ENCODE measurements around the gene AXDND1.

The AXDND1 gene

DNA sequence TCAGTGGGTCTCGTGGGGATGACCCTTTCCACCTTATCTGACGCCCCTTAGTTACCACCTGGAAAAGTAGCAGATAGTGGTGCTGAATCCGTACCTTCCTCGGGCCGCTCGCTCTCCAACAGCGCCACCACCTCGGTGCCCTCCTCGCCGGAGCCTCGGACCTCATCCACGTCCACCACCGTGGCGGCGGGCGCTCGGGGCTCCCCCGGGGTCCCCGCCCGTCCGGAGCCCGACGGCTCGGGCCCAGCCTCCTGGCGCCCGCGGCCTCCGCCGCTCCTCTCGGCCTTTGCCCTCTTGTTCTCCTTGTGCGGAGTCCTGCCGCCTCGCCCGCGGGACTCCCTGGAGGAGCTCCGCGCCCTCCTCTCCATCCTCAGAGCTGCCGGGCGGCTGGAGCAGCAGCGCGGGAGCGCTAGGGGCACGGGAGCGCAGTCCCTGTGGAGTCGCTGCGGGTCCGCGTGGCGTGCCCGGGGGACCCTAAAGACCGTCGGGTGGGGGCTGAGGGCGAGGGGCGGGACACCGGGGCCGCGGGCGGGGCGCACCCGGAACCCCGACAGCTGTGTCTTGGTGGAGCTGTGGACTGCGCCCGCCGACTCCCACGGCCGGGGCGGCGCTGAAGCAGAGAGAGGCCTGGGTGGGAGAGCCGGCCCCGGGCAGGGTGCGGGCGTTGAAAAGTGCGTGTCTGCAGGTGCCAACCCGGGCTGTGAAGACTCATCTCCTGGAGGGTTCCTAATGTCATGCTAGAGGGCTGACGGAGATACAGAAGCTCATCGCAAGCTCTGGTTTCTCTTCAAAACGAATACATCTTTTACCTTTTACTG is 209.9 kb downstream of the AXDND1 start, which contains the start of gene NPHS2:
Gene NPHS2, minus strand, starts transcription at position 452 of the 818 bp plus-strand sequence. Its CDS starts 84 bp downstream, at position 368.
- no peak for DNase-seq (ENCODE audit: low read depth in 3 of 3)

DNA sequence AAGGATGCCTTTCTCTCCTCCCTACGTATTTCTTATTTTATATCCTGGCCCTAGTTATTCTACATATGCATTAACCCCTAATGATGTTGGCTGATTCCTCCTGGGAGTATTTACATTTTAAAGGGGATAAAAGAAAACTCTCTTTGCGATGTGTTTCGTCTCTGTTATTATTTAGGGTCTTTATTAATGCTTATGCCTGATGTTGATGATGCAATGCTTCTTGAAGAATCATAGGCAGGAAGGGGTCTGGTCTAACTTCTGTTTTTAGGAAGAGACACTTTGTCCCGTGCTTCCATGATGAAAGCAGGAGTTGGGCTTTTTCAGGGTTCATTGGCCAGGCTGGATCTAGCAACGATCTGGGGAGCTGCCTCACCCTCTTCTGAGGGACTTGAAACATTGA is 210.7 kb downstream of the AXDND1 start:
- DNase-seq (ENCODE audit: low read depth in 3 of 3): no peak

DNA sequence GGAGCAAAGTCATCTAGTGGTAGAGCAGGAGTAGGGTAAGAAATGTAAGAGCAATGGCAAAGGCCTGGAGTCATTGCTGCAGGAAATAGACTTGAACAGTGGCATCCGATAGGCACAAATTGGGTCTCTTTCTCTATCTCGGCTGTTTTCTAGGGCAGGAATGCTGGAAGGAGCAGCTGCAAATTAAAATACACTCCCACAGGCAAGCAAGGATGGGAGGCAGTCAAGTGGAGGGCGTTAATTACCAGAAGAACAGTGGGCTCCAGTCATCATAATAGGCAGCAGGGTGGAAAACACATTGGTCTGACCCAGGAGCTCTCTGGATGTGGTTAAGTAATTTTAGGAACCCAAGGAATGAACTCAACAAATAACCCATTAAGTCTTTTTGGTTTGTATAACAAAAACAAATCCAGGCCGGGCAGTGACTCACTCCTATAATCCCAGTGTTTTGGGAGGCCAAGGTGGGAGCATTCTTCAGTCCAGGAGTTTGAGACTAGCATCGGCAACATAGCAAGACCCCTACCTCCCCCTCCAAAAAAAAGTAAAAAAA is 218.1 kb downstream of the AXDND1 start:
- no peak for DNase-seq (ENCODE audit: low read depth in 3 of 3)

DNA sequence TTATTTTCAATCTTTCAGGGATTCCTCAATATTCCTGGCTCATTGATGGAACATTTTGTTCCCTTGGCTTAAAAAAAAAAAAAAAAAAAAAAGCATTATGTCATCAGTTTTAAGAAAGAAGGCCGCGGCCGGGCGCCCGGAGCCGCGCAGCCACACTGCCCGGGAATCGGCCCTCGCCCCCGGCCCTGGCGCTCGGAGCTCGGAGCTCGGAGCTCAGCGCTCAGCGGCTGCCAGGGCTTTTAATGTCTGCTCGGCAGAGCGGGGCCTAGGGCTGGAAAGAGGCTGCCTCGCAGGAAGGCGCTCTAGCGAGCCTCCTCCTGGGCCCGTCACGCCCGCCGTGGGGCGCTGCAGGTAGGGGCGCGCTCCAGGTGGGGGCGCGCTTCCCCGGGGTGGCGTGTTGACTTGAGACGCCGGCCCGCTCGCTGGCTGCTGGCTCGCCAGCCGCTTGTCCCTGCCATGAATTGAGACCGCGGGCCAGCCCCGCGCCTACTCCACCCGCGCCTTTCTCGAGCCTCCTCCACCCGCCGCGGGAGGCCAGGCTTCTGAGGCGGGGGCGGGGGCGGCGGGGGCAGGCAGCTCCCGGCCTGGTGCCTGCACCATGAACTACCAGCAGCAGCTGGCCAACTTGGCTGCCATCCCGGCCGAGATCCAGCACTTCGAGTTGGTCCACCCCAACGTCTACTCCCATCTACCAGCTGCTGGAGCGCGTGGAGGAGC is 220.5 kb downstream of the AXDND1 start:
- DNase-seq (ENCODE audit: low read depth in 3 of 3): no peak

DNA sequence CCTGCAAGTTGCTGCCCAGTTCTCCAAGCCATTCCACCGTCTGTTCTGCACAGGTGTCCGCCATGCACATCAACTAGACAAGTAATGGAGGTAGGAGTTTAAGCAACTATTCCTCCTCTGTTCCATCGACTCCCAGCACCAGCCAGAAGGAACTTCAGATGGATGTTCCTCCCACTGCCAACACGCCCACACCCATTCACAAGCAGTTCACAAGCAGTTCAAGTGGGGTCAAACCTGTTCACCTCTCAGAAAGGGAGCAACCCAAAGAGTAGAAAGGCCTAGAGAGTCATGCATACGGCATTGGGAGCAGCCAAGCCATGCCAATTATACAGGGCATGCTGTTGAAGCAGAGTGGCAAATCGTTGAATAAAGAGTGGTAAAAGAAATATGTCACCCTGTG is 221.6 kb downstream of the AXDND1 start:
- DNase-seq (ENCODE audit: low read depth in 3 of 3): no peak

DNA sequence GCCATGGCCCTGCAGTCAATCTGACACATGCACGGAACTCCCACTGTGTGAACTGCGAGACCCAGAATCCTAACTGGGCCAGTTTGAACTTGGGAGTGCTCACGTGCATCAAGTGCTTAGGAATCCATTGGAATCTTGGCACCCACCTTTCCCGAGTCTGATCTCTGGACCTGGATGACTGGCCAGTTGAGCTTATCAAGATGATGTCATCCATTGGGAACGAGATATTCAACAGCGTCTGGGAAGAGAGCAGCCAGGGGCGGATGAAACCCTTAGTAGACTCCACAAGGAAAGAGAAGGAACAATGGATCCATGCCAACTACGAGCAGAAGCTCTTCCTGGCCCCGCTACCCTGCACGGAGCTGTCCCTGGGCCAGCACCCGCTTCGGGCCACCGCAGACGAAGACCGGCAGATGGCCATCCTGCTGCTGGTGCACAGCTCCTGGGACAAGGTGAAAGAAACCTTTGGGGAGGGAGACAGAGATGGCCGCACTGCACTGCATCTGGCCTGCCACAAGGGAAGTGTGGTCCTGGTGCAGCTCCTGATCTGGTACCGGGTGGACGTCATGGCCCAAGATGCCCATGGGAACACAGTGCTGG is 222.8 kb downstream of the AXDND1 start:
- DNase-seq (ENCODE audit: low read depth in 3 of 3): no peak

DNA sequence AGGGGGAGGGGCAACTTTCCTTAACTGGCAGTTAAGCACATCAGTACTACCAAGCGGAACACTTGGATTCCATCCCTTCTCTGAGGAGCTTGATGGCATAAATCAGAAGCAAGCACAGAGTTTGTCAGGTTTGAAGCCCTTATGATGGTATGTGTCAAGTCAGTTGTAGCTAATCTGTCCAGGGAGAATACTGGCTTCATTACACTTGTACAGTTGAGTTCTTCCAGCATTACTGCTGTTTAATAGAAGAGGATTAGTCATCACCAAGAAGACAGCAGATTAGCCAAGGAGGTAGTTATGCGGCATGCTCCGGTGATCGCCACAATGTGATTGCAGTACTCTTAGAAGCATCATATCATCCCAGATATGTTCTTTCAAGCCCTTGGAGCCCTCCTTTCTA is 223.7 kb downstream of the AXDND1 start:
- no peak for DNase-seq (ENCODE audit: low read depth in 3 of 3)

DNA sequence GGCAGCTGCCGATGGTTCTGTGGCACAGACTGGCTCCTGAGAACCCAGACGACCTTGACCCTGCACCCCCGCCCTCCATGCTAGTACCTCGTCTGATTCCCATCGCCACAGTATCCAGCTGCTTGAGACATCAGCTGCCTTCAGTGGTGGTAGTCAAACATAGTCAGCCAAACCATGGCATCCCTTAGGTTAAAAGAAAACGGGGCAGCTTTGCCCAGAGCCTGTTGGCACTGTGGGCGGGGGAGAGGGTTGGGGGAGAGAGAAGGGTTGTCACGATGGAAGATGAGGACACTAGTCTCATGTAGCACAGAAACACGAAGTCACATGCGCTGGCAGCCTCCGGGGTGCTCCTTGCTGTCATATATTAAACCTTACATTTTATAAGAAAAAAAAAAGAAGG is 224.9 kb downstream of the AXDND1 start:
- no peak for DNase-seq (ENCODE audit: low read depth in 3 of 3)

DNA sequence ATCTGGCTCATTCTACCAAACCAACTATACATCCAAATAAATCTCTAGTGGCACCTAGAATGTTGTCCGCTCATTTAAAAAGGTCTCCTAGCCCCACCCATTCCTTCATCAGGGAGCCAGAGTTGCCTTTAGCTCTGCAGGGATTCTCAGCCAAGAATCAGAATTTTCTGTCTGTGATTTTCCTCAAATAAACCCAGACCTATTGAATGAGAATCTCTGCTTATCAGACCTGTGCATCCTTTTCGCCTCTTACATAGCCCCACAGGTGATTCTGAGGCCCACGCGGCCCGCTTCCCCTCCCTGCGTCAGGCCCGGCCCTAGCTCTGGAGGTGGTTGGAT is 225.5 kb downstream of the AXDND1 start:
- no peak for DNase-seq (ENCODE audit: low read depth in 3 of 3)

DNA sequence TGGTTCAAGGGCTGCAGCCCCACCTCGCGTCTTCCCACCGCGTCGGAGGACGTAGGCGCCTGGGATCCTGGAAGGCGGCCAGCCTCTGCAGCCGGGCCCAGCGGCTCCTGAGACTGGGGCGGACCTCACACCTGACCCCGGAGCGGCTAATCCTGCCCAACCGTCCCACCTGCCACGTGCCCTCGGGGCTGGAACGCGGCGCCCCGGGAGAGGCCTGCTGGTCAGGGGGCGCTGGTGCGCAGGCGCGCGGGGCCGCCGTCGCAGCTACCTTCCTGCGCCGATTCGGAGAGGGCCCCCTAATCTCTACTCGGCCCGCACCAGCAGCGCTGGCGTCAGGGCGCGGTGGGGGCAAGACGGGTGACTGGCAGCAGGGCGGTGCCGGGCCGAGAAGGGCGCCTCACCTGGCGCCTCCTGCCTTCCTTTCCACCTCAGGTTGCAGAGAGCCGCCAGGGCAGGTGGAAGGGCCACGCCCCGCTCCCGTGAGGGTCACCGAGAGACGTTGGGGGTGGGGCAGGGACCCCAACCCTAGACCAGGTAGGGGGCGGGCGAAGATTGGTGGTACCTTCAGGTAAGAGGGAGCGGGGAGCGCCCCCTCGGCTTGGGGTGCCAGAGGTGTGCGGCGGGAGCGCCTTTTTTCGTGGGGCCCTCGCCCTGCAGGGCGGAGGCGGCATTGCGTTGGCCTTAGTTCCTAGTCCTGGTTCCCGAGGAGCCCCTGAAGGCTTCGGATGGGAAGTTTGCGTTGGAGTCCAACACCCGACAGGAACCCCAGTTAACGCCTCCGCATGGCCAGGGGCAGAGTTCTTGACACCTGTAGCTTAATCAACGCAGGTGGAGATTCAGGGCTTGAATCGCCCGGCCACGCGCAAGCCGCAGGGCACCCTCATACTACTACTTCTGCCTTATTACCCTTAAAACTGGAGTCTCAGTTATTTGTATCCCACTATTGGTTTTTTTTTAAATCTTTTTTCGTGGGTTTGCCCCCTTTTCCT is 226.1 kb downstream of the AXDND1 start, which contains the start of gene TDRD5:
Gene TDRD5, plus strand, starts transcription at position 241 of the 989 bp plus-strand sequence. CDS start 784 bp downstream, outside the sequence.
- DNase-seq (ENCODE audit: low read depth in 3 of 3): no peak

DNA sequence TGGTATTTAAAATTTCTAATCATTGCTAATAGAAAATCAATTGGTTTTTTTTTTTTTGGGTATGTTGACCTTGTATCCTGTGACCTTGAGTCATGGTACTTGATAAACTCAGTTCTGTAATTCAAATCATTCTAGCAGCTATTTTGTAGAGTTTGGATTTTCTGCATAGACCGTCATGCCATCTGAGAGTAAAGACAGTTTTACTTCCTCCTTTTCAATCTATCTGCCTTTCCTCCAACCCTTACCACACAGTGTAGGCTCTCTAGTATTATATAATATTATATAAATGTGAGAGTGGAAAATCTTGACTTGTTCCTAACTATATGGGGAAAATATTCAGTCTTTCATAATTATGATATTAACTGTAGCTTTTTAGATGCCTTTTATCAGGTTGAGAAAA is 232.9 kb downstream of the AXDND1 start:
- DNase-seq (ENCODE audit: low read depth in 3 of 3): no peak

DNA sequence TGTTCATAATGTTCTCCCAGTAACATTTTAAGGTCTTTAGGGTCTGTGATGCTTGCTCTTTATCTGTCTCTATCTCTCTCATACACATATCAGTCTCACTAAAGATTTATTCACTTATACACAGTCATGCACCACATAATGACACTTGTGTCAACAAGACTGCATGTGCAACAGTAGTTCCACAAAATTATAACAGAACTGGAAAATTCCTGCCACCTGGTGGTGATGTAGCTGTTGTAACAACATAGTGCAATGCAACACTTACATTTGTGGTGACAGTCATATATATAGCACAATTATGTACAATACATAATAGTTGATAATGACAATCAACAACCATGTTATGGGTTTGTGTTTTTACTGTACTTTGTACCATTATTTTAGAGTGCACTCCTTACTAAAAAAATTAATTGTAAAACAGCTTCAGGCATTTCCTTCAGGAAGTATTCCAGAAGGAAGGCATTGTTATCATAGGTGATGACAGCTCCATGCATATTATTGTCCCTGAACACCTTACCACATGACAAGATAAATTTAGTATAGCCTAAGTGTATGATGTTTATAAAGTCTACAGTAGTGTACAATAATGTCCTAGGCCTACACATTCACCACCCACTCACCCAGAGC is 234.0 kb downstream of the AXDND1 start:
- no peak for DNase-seq (ENCODE audit: low read depth in 3 of 3)

DNA sequence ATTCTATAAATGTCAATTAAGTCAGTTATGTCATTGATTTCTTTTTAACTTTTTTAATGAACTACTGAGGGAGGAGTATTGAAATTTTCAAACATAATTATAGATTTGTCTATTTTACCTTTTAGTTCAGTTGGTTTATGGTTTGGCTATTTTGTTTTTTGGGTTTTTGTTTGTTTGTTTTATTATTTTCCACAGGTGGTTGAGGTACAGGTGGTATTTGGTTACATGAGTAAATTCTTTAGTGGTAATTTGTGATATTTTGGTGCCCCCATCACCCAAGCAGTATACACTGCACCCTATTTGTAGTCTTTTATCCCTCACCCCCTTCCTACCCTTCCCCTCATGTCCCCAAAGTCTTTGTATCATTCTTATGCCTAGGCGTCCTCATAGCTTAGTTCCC is 235.3 kb downstream of the AXDND1 start:
- no peak for DNase-seq (ENCODE audit: low read depth in 3 of 3)
